HG03442 (cell line): ENCODE results near the gene COPS9.

Experiments used
- ATAC-seq: cut with Tn5 transposase; IDR thresholded peaks from one replicate; pipeline ENCODE4 v1.9.1; 2021; ENCODE audit warnings: mild to moderate bottlenecking, moderate library complexity; ENCODE audit not compliant: unreplicated experiment

The COPS9 gene

GRCh38 chr2:240121675-240122074 lies 14.4 kb downstream of the COPS9 start:
- ATAC-seq, result no peak

- ATAC-seq, result no peak
These were observed 14.9 kb downstream of the COPS9 start for GRCh38 chr2:240121190-240121589.

GRCh38 chr2:240114233-240114632 lies 21.9 kb downstream of the COPS9 start:
- no peak for ATAC-seq

GRCh38 chr2:240112914-240113690 lies 23.0 kb downstream of the COPS9 start:
- ATAC-seq, result no peak

GRCh38 chr2:240111253-240111652 lies 24.9 kb downstream of the COPS9 start:
- ATAC-seq, result no peak

- no peak for ATAC-seq
These were observed 26.7 kb downstream of the COPS9 start for GRCh38 chr2:240109386-240109785.

- ATAC-seq, result no peak
These were observed 28.7 kb downstream of the COPS9 start for GRCh38 chr2:240107477-240107796.

- ATAC-seq, result no peak
These were observed 29.2 kb downstream of the COPS9 start for GRCh38 chr2:240106765-240107476.

GRCh38 chr2:240105982-240106381 lies 30.1 kb downstream of the COPS9 start:
- ATAC-seq, result no peak

GRCh38 chr2:240103136-240103535 lies 33.0 kb downstream of the COPS9 start:
- no peak for ATAC-seq

GRCh38 chr2:240098349-240098748 lies 37.8 kb downstream of the COPS9 start:
- ATAC-seq, result no peak

GRCh38 chr2:240095556-240096523 lies 40.3 kb downstream of the COPS9 start:
- no peak for ATAC-seq

- ATAC-seq, result no peak
These were observed 46.8 kb downstream of the COPS9 start for GRCh38 chr2:240089306-240089705.

- ATAC-seq, result no peak
These were observed 49.5 kb downstream of the COPS9 start for GRCh38 chr2:240086563-240086962.
